ENCODE measurements around the gene MAP3K20. TPM values are rescaled to one million over a fixed set of nuclear protein-coding genes. Genes with fewer than 3 reads are reported as not detected.
A peak's percentile ranks its signal among the peaks of the same experiment; 100 is the strongest.

The MAP3K20 gene
- total and polyA plus RNA-seq, 2 experiments from 2014 or later: 151 to 169 TPM

GRCh38 chr2:173271135-173271534, 195.5 kb downstream of the MAP3K20 start:
- no peak overlapping the region for H3K27ac ChIP-seq
- no peak for DNase-seq (ENCODE audit: low read depth in 1 of 2, low spot score in 1 of 2)
- H3K4me3 ChIP-seq: no peak overlapping the region
- H3K36me3 ChIP-seq: no peaks in the 10 kb centered on the region
- no peak for TF ChIP-seq CTCF (IDR thresholded peaks at IDR 0.05; ENCODE audit: low read depth, low read length)
- H3K4me1 ChIP-seq (ENCODE audit: low read depth): no peaks in the 10 kb centered on the region
- no peaks in the 10 kb centered on the region for H3K9me3 ChIP-seq (ENCODE audit: low read depth)
- no peaks in the 10 kb centered on the region for H3K27me3 ChIP-seq

GRCh38 chr2:173271825-173272224, 196.2 kb downstream of the MAP3K20 start:
- TF ChIP-seq CTCF (IDR thresholded peaks at IDR 0.05; ENCODE audit: low read depth, low read length): no peak
- H3K4me3 ChIP-seq: no peak overlapping the region
- H3K4me1 ChIP-seq (ENCODE audit: low read depth): no peaks in the 10 kb centered on the region
- no peak overlapping the region for H3K27ac ChIP-seq
- DNase-seq (ENCODE audit: low read depth in 1 of 2, low spot score in 1 of 2): peak in 1 of 2 donors; percentile 6
- no peaks in the 10 kb centered on the region for H3K36me3 ChIP-seq
- no peaks in the 10 kb centered on the region for H3K9me3 ChIP-seq (ENCODE audit: low read depth)
- no peaks in the 10 kb centered on the region for H3K27me3 ChIP-seq

GRCh38 chr2:173272849-173273248, 197.2 kb downstream of the MAP3K20 start:
- no peak for DNase-seq (ENCODE audit: low read depth in 1 of 2, low spot score in 1 of 2)
- Histone ChIP-seq H3K36me3 (no peaks in the 10 kb centered on the region), H3K27me3 (no peaks in the 10 kb centered on the region), H3K4me1 (ENCODE audit: low read depth) (no peaks in the 10 kb centered on the region), H3K9me3 (ENCODE audit: low read depth) (no peaks in the 10 kb centered on the region), H3K4me3 (no peak overlapping the region), H3K27ac (no peak overlapping the region)
- TF ChIP-seq CTCF (IDR thresholded peaks at IDR 0.05; ENCODE audit: low read depth, low read length): no peak

GRCh38 chr2:173278794-173279526, 203.3 kb downstream of the MAP3K20 start:
- Histone ChIP-seq H3K27me3 (no peaks in the 10 kb centered on the region), H3K36me3 (no peaks in the 10 kb centered on the region), H3K9me3 (ENCODE audit: low read depth) (no peaks in the 10 kb centered on the region), H3K4me1 (ENCODE audit: low read depth) (peaks cover 5% of the 10 kb centered on the region), H3K27ac (no peak overlapping the region), H3K4me3 (no peak overlapping the region)
- no peak for DNase-seq (ENCODE audit: low read depth in 1 of 2, low spot score in 1 of 2)
- no peak for TF ChIP-seq CTCF (IDR thresholded peaks at IDR 0.05; ENCODE audit: low read depth, low read length)

GRCh38 chr2:173279527-173279868, 203.9 kb downstream of the MAP3K20 start:
- Histone ChIP-seq H3K4me1 (ENCODE audit: low read depth) (peaks cover 5% of the 10 kb centered on the region), H3K4me3 (no peak overlapping the region), H3K27ac (no peak overlapping the region), H3K36me3 (no peaks in the 10 kb centered on the region), H3K9me3 (ENCODE audit: low read depth) (no peaks in the 10 kb centered on the region), H3K27me3 (no peaks in the 10 kb centered on the region)
- TF ChIP-seq CTCF (IDR thresholded peaks at IDR 0.05; ENCODE audit: low read depth, low read length): no peak
- DNase-seq (ENCODE audit: low read depth in 1 of 2, low spot score in 1 of 2): peak in 1 of 2 donors; percentile 4
